IMR-90 (cell line): Measurements from ENCODE around the gene CAMTA2. TPM values are rescaled to one million over a fixed set of nuclear protein-coding genes. Genes with fewer than 3 reads are reported as not detected.

Experiments
- ATAC-seq: fragments of 200-7000 bp; cut with Tn5 transposase; 2 replicates; pipeline ENCODE4 v1.9.1; 2020; ENCODE audit warnings: low read depth, mild to moderate bottlenecking, moderate library complexity
- BruUV-seq: library from RNA; stranded (reverse); fragments of 400-500 nt; replicated peaks from 2 replicates; lab custom pipeline; 2021; lab: Mats Ljungman, UMichigan
- CTCF ChIA-PET: fragments of 300-600 bp; formaldehyde crosslinking; extraction: SDS; loops from one replicate; lab custom pipeline; 2021; ENCODE audit warnings: antibody characterized with exemption; lab: Yijun Ruan, JAX
- POLR2A ChIA-PET: fragments of 300-600 bp; sonication (Branson Sonifier 250); formaldehyde crosslinking; loops from one replicate; lab custom pipeline; 2022; ENCODE audit warnings: antibody characterized with exemption; ENCODE audit not compliant: unreplicated experiment; lab: Charles Lee
- DNase-seq: peaks from one replicate; pipeline ENCODE4 v3.0.0; 2013
- H2AFZ ChIP-seq: replicated peaks from 2 replicates; pipeline ENCODE3; 2013; ENCODE audit warnings: low read length, mild to moderate bottlenecking; ENCODE audit not compliant: poor library complexity
- H2AK5ac ChIP-seq: 2 replicates; pipeline ENCODE4 v1.6.1; 2013; ENCODE audit warnings: low read depth, low read length, inconsistent platforms
- H2AK9ac ChIP-seq: replicated peaks from 2 replicates; pipeline ENCODE3; 2013; ENCODE audit warnings: mild to moderate bottlenecking, low read depth, low read length, moderate library complexity; ENCODE audit not compliant: poor library complexity
- H2BK120ac ChIP-seq: 2 replicates; pipeline ENCODE4 v1.6.1; 2013; ENCODE audit warnings: low read depth, low read length, inconsistent platforms
- H2BK15ac ChIP-seq: 3 replicates; pipeline ENCODE4 v1.6.1; 2013; ENCODE audit warnings: low read depth, low read length, inconsistent platforms
- H2BK20ac ChIP-seq: 2 replicates; pipeline ENCODE4 v1.6.1; 2013; ENCODE audit warnings: low read depth, mild to moderate bottlenecking, inconsistent platforms, low read length, moderate library complexity
- H2BK5ac ChIP-seq: 2 replicates; pipeline ENCODE4 v1.6.1; 2013; ENCODE audit warnings: mild to moderate bottlenecking, low read depth, low read length, inconsistent platforms; ENCODE audit not compliant: poor library complexity, severe bottlenecking
- H3K14ac ChIP-seq: replicated peaks from 2 replicates; pipeline ENCODE4 v1.6.1; 2013; ENCODE audit warnings: low read depth, low read length, inconsistent platforms
- H3K18ac ChIP-seq: 2 replicates; pipeline ENCODE4 v1.6.1; 2013; ENCODE audit warnings: low read depth, low read length, control low read depth
- H3K23ac ChIP-seq: 2 replicates; pipeline ENCODE4 v1.6.1; 2013; ENCODE audit warnings: low read depth, low read length, inconsistent platforms
- H3K27ac ChIP-seq: 2 replicates; pipeline ENCODE4 v1.5.1; 2013; ENCODE audit warnings: mild to moderate bottlenecking, control low read depth, low read length; ENCODE audit not compliant: insufficient read depth
- H3K27me3 ChIP-seq: 2 replicates; pipeline ENCODE4 v1.6.1; 2013; ENCODE audit warnings: low read length; ENCODE audit not compliant: control insufficient read depth, insufficient read depth
- H3K36me3 ChIP-seq: 2 replicates; pipeline ENCODE4 v1.6.1; 2013; ENCODE audit warnings: low read length, mixed read lengths; ENCODE audit not compliant: control insufficient read depth, insufficient read depth
- H3K4ac ChIP-seq: 2 replicates; pipeline ENCODE4 v1.6.1; 2013; ENCODE audit warnings: low read depth, low read length, inconsistent platforms
- H3K4me1 ChIP-seq: 2 replicates; pipeline ENCODE4 v1.6.1; 2013; ENCODE audit warnings: low read length, mixed read lengths; ENCODE audit not compliant: control insufficient read depth, insufficient read depth
- H3K4me2 ChIP-seq: 2 replicates; pipeline ENCODE4 v1.6.1; 2013; ENCODE audit warnings: low read depth, mild to moderate bottlenecking, control low read depth, low read length, moderate library complexity
- H3K4me3 ChIP-seq: 2 replicates; pipeline ENCODE4 v1.5.1; 2013; ENCODE audit warnings: low read depth, mild to moderate bottlenecking, control low read depth, low read length, moderate library complexity; ENCODE audit not compliant: insufficient read depth
- H3K56ac ChIP-seq: 2 replicates; pipeline ENCODE4 v1.6.1; 2013; ENCODE audit warnings: low read length, inconsistent platforms; ENCODE audit not compliant: insufficient read depth; ENCODE audit errors: extremely low read depth
- H3K79me1 ChIP-seq, 2 experiments: 2 replicates each; pipeline ENCODE4 v1.6.1; 2013; ENCODE audit warnings: low read length in 2 of 2, inconsistent platforms in 1 of 2, low read depth in 1 of 2
- H3K9ac ChIP-seq: 2 replicates; pipeline ENCODE4 v1.6.1; 2013; ENCODE audit warnings: low read depth, low read length, control low read depth
- H3K9me1 ChIP-seq: 2 replicates; pipeline ENCODE4 v1.6.1; 2013; ENCODE audit warnings: low read length, inconsistent platforms; ENCODE audit not compliant: insufficient read depth
- H3K9me3 ChIP-seq: 2 replicates; pipeline ENCODE4 v1.6.1; 2013; ENCODE audit warnings: low read length; ENCODE audit not compliant: control insufficient read depth, insufficient read depth
- H4K20me1 ChIP-seq: 2 replicates; pipeline ENCODE4 v1.6.1; 2013; ENCODE audit warnings: low read length, inconsistent platforms; ENCODE audit not compliant: insufficient read depth
- H4K5ac ChIP-seq: 2 replicates; pipeline ENCODE4 v1.6.1; 2013; ENCODE audit warnings: mild to moderate bottlenecking, low read depth, low read length, control low read depth
- H4K8ac ChIP-seq, 2 experiments: 2 replicates each; pipeline ENCODE4 v1.6.1; 2013; ENCODE audit warnings: low read depth in 2 of 2, low read length in 2 of 2, control low read depth in 1 of 2, inconsistent platforms in 1 of 2
- H4K91ac ChIP-seq: 2 replicates; pipeline ENCODE4 v1.6.1; 2013; ENCODE audit warnings: low read depth, low read length, inconsistent platforms; ENCODE audit not compliant: insufficient read depth
- BHLHE40 ChIP-seq: fragments of 150-350 bp; IDR thresholded peaks from 2 replicates; pipeline ENCODE4 v1.6.1; 2016; ENCODE audit warnings: mild to moderate bottlenecking, low read depth, low read length
- CEBPB ChIP-seq: IDR thresholded peaks from 2 replicates; pipeline ENCODE4 v1.6.1; 2012; ENCODE audit warnings: low read depth, low read length, improper control_type of control experiment
- MAFK ChIP-seq: IDR thresholded peaks from 2 replicates; pipeline ENCODE4 v1.6.1; 2012; ENCODE audit warnings: low read depth, low read length, improper control_type of control experiment
- POLR2A ChIP-seq: IDR thresholded peaks from 2 replicates; pipeline ENCODE4 v1.6.1; 2012; ENCODE audit warnings: mild to moderate bottlenecking, low read depth, low read length
- RAD21 ChIP-seq: IDR thresholded peaks from 2 replicates; pipeline ENCODE4 v1.6.1; 2012; ENCODE audit warnings: low read length, improper control_type of control experiment
- RFX5 ChIP-seq: IDR thresholded peaks from 2 replicates; pipeline ENCODE4 v1.8.0; 2012; ENCODE audit warnings: low read depth, mild to moderate bottlenecking, low read length, moderate library complexity
- WGBS, 2 experiments: methylation state at CpG; one replicate each; pipeline versions ENCODE4 v1.1.5 to v1.1.7; 2013; ENCODE audit warnings: missing lambda C conversion rate in 2 of 2; ENCODE audit not compliant: insufficient read length in 1 of 2; ENCODE audit errors: extremely low coverage in 2 of 2; 5-methylcytosine and 5-hydroxymethylcytosine counted together
- dilution Hi-C: fragments of 300-500 bp; cut with HindIII; formaldehyde crosslinking; loops from one replicate; pipeline ENCODE4 v1.14.3; 2018; ENCODE audit warnings: low sequenced_read_pairs; ENCODE audit not compliant: unreplicated experiment
- in situ Hi-C: fragments of 300-500 bp; cut with MboI; formaldehyde crosslinking; loops from 3 replicates; pipeline ENCODE4 v1.14.3; 2019; ENCODE audit warnings: low sequenced_read_pairs, inconsistent platforms, mixed read lengths
- intact Hi-C: fragments of 100-400 bp; cut with micrococcal nuclease; formaldehyde crosslinking; loops from 2 replicates; pipeline ENCODE4 v1.10.0; 2022
- polyA plus RNA-seq, 3 experiments: library from polyadenylated mRNA; depleted of rRNA; stranded (reverse); fragments of >200 nt; gene quantifications; 2 replicates each; pipeline ENCODE4 v1.2.3, GENCODE V29; 2012; ENCODE audit warnings: low replicate concordance in 1 of 3
- total RNA-seq: library from RNA; depleted of rRNA; stranded (reverse); fragments of >200 nt; gene quantifications from 2 replicates; pipeline ENCODE4 v1.2.3, GENCODE V29; 2012
- TF ChIP-seq, protein P1 (sequence below): fragments of 150-350 bp; IDR thresholded peaks from 2 replicates; pipeline ENCODE4 v1.6.1; 2017; ENCODE audit warnings: mild to moderate bottlenecking, antibody characterized with exemption, low read length, low read depth

The CAMTA2 gene
- total and polyA plus RNA-seq, 2 of the 4 experiments (the other 2 are of a cell fraction): 1.4 to 54.7 TPM

DNA sequence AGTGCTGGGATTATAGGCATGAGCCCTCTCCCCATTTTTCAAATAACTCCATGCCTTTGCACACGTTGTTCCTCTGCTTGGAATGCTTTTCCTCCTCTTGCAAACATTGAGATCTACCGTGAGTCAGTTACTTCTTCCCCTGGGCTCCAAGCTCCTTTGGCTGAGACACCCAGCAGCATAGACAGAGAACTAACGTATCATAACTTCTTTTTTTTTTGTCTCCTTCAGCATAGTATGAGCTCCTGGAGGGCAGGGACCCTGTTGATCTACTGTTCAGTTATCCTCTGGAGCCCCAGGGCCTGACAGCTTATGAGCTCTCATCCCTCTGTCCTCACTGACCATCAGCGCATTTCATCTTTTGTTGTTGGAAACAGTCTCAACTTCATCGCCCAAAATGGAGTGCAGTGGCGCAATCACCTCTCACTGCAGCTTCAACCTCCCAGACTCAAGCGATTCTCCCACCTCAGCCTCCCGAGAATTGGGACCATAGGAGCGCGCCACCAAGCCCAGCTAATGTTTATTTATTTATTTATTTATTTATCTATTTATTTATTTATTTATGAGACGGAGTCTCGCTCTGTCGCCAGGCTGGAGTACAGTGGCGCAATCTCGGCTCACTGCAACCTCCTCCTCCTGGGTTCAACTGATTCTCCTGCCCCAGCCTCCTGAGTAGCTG is 22.0 kb downstream of the CAMTA2 start:
- no TSS peak for BruUV-seq
- H2AK5ac ChIP-seq: peak overlapping the region; percentile 28; the same call in 1 of the 2 replicates
- peaks cover 3% of the 10 kb centered on the region; the same call in 1 of the 2 replicates for H4K20me1 ChIP-seq
- no peak overlapping the region for H3K4me3 ChIP-seq
- H3K36me3 ChIP-seq: peaks cover 15% of the 10 kb centered on the region
- H3K79me1 ChIP-seq: peaks cover 14 to 57% of the 10 kb centered on the region in 2 experiments
- no peak overlapping the region for H2BK120ac ChIP-seq
- no peak overlapping the region for H3K56ac ChIP-seq
- no peak overlapping the region for H3K9ac ChIP-seq
- DNase-seq (no peak), ATAC-seq (no peak)
- no peak overlapping the region for H3K4me2 ChIP-seq
- H3K27ac ChIP-seq: no peak overlapping the region
- H3K18ac ChIP-seq: no peak overlapping the region
- WGBS, 2 experiments: 100% methylated on average over 2 of the region's 15 CpGs; no CpG with 5 or more reads in 1 of the 2 experiments
- POLR2A ChIA-PET: interaction anchor here (1.1 to 3.0 kb wide), 3 partner anchors 8 to 26 kb away, joined by 3 to 19 read pairs (median 14); partner anchors contain the start of genes PFN1, RNF167 and SLC25A11
- TF ChIP-seq, protein P1, sequence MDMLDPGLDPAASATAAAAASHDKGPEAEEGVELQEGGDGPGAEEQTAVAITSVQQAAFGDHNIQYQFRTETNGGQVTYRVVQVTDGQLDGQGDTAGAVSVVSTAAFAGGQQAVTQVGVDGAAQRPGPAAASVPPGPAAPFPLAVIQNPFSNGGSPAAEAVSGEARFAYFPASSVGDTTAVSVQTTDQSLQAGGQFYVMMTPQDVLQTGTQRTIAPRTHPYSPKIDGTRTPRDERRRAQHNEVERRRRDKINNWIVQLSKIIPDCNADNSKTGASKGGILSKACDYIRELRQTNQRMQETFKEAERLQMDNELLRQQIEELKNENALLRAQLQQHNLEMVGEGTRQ: no peak
- no peak for TF ChIP-seq RFX5
- TF ChIP-seq MAFK: no peak
- no peak for TF ChIP-seq RAD21
- TF ChIP-seq POLR2A: peak; percentile 32; the same call in 1 of the 2 replicates
- TF ChIP-seq CEBPB: 0 out of 2 replicates have a peak, but pooled peaks have one; percentile 33
- no peak for TF ChIP-seq BHLHE40
- H3K23ac ChIP-seq: no peak overlapping the region
- intact Hi-C loops (loop anchor here (5.0 kb wide), 1 partner anchor 58 kb away; no protein-coding TSS in a partner anchor), in situ Hi-C loops (no loop called here), dilution Hi-C loops (no loop called here)
- H3K27me3 ChIP-seq: no peaks in the 10 kb centered on the region
- no peak overlapping the region; a peak in 1 of 4 replicates for H4K8ac ChIP-seq
- no peak overlapping the region for H2BK20ac ChIP-seq
- no peak overlapping the region for H2BK5ac ChIP-seq
- no peak overlapping the region for H4K91ac ChIP-seq
- peaks cover 14% of the 10 kb centered on the region for H3K9me1 ChIP-seq
- no peak overlapping the region for H4K5ac ChIP-seq
- H3K14ac ChIP-seq: no peak overlapping the region
- CTCF ChIA-PET: no interaction called here
- no peak overlapping the region for H3K4ac ChIP-seq
- no peak overlapping the region for H2AK9ac ChIP-seq
- H2BK15ac ChIP-seq: no peak overlapping the region
- H3K9me3 ChIP-seq: no peaks in the 10 kb centered on the region
- H3K4me1 ChIP-seq: peaks cover 14% of the 10 kb centered on the region
- H2AFZ ChIP-seq: no peak overlapping the region
